Gastroesophageal sphincter (tissue), 4 donors: ENCODE measurements around the gene FNDC11. TPM values are rescaled to one million over a fixed set of nuclear protein-coding genes. Genes with fewer than 3 reads are reported as not detected.

Source experiments
- ATAC-seq: fragments of 150-250 bp; one replicate; pipeline ENCODE4 v1.9.1; 2016; ENCODE audit warnings: mild to moderate bottlenecking, moderate library complexity
- H3K27ac ChIP-seq, 4 donors: fragments of 200-600 bp; sonication (generic) in 3 of 4; 1 replicate in 3 of 4; 2 replicates in 1 of 4; pipeline ENCODE4 v1.5.1; 2016 to 2019
- H3K27me3 ChIP-seq: fragments of 200-600 bp; sonication (generic); one replicate; pipeline ENCODE4 v1.5.1; 2019
- H3K36me3 ChIP-seq, 2 donors: fragments of 200-600 bp; sonication (generic); one replicate each; pipeline ENCODE4 v1.5.1; 2019; ENCODE audit warnings: control low read depth in 1 of 2
- H3K4me1 ChIP-seq, 3 donors: fragments of 200-600 bp; sonication (generic); 1 replicate in 2 of 3; 2 replicates in 1 of 3; pipeline ENCODE4 v1.5.1; 2016 to 2019; ENCODE audit warnings: control low read depth in 2 of 3
- H3K4me3 ChIP-seq, 2 donors: fragments of 200-600 bp; sonication (generic); one replicate each; pipeline ENCODE4 v1.5.1; 2019; ENCODE audit warnings: mild to moderate bottlenecking in 1 of 2, moderate library complexity in 1 of 2
- H3K9me3 ChIP-seq, 3 donors: fragments of 200-600 bp; sonication (generic); one replicate each; pipeline ENCODE4 v1.5.1; 2017 to 2019; ENCODE audit warnings: control low read depth in 2 of 3
- CTCF ChIP-seq, 4 experiments: fragments of 200-600 bp in 2 of 4; fragments of 450-650 bp in 2 of 4; sonication (generic) in 1 of 4; IDR thresholded peaks; one replicate each; pipeline ENCODE4 v1.5.1; 2017 to 2019; ENCODE audit warnings: antibody characterized with exemption in 4 of 4, mild to moderate bottlenecking in 2 of 4, moderate library complexity in 2 of 4
- EP300 ChIP-seq: sonication (generic); formaldehyde crosslinking; IDR thresholded peaks from one replicate; pipeline ENCODE4 v1.6.1; 2017; ENCODE audit warnings: antibody characterized with exemption, mild to moderate bottlenecking
- POLR2A ChIP-seq, 2 donors: fragments of 450-650 bp; IDR thresholded peaks; one replicate each; pipeline ENCODE4 v1.6.1; 2017; ENCODE audit warnings: antibody characterized with exemption in 2 of 2, mild to moderate bottlenecking in 2 of 2, moderate library complexity in 1 of 2
- POLR2AphosphoS5 ChIP-seq: sonication (generic); formaldehyde crosslinking; IDR thresholded peaks from one replicate; pipeline ENCODE4 v1.6.1; 2017; ENCODE audit warnings: antibody characterized with exemption
- WGBS, 2 donors: methylation state at CpG; one replicate each; pipeline ENCODE4 v1.1.5; 2018; ENCODE audit warnings: low coverage in 1 of 2; 5-methylcytosine and 5-hydroxymethylcytosine counted together
- total RNA-seq, 4 donors: library from RNA; depleted of rRNA; stranded (reverse); fragments of >200 nt; gene quantifications; one replicate each; pipeline ENCODE4 v1.1.0, GENCODE V29; 2016

FNDC11 gene
- total RNA-seq, 4 donors from 2014 or later, result 0.27 TPM; not detected in 3

- H3K27ac ChIP-seq, result no peak overlapping the region
- H3K9me3 ChIP-seq, result no peaks in the 10 kb centered on the region
- no peak overlapping the region for H3K4me3 ChIP-seq
- 81 to 85% methylated on average over 5 of the region's 23 CpGs for WGBS, 2 donors
- TF ChIP-seq POLR2AphosphoS5 (no peak), CTCF (IDR thresholded peaks at IDR 0.05) (no peak)
- H3K36me3 ChIP-seq, result peaks cover 0 to 10% of the 10 kb centered on the region in 2 donors
- peaks cover 0 to 8% (median 0%) of the 10 kb centered on the region in 3 donors for H3K4me1 ChIP-seq
- H3K27me3 ChIP-seq, result peaks cover 17% of the 10 kb centered on the region
- ATAC-seq, result no peak
Observed at GRCh38 chr20:63582382-63583063, 28.6 kb downstream of the FNDC11 start.

- Histone ChIP-seq H3K27me3 (no peaks in the 10 kb centered on the region), H3K9me3 (no peaks in the 10 kb centered on the region), H3K4me3 (no peak overlapping the region), H3K27ac (no peak overlapping the region), H3K4me1 (peaks cover 0 to 8% (median 0%) of the 10 kb centered on the region in 3 donors), H3K36me3 (peaks cover 0 to 44% of the 10 kb centered on the region in 2 donors)
- TF ChIP-seq POLR2A (IDR thresholded peaks at IDR 0.05) (no peak), EP300 (no peak), CTCF (IDR thresholded peaks at IDR 0.05) (no peak), POLR2AphosphoS5 (no peak)
- WGBS, 2 donors, result 68 to 73% methylated on average over 4 to 12 of the region's 22 CpGs
- ATAC-seq, result no peak
Observed at GRCh38 chr20:63585616-63586565, 31.9 kb downstream of the FNDC11 start.

- Histone ChIP-seq H3K4me1 (peaks cover 0 to 8% (median 0%) of the 10 kb centered on the region in 3 donors), H3K36me3 (peaks cover 0 to 53% of the 10 kb centered on the region in 2 donors), H3K4me3 (no peak overlapping the region), H3K27ac (no peak overlapping the region), H3K27me3 (no peaks in the 10 kb centered on the region), H3K9me3 (no peaks in the 10 kb centered on the region)
- 85 to 90% methylated on average over 7 of the region's 17 CpGs for WGBS, 2 donors
- ATAC-seq, result no peak
- TF ChIP-seq POLR2A (IDR thresholded peaks at IDR 0.05) (no peak), POLR2AphosphoS5 (no peak), CTCF (IDR thresholded peaks at IDR 0.05) (no peak), EP300 (no peak)
Observed at GRCh38 chr20:63586797-63587196, 32.8 kb downstream of the FNDC11 start.

- no peak for ATAC-seq
- H3K36me3 ChIP-seq, result peaks cover 0 to 57% of the 10 kb centered on the region in 2 donors
- no peak for TF ChIP-seq CTCF (IDR thresholded peaks at IDR 0.05)
- no peak for TF ChIP-seq EP300
- TF ChIP-seq POLR2A (IDR thresholded peaks at IDR 0.05), result no peak
- TF ChIP-seq POLR2AphosphoS5, result no peak
- H3K27ac ChIP-seq, result no peak overlapping the region
- no peak overlapping the region for H3K4me3 ChIP-seq
- WGBS, 2 donors, result 88 to 90% methylated on average over 2 to 9 of the region's 12 CpGs
- H3K9me3 ChIP-seq, result no peaks in the 10 kb centered on the region
- H3K4me1 ChIP-seq, result peaks cover 0 to 8% (median 0%) of the 10 kb centered on the region in 3 donors
- no peaks in the 10 kb centered on the region for H3K27me3 ChIP-seq
Observed at GRCh38 chr20:63587256-63587655, 33.3 kb downstream of the FNDC11 start.
